ENCODE measurements around the gene SSBP3.

- no peak for TF ChIP-seq REST (IDR thresholded peaks at IDR 0.05; ENCODE audit: insufficient read depth in 1 of 2, low read depth in 2 of 2, low read length in 2 of 2)
- TF ChIP-seq SIN3A (IDR thresholded peaks at IDR 0.05; ENCODE audit: borderline replicate concordance, insufficient read depth, low read length) = no peak
- no peak for TF ChIP-seq POLR2AphosphoS5 (IDR thresholded peaks at IDR 0.05; ENCODE audit: low read depth, low read length)
- no peak for TF ChIP-seq TAF1 (IDR thresholded peaks at IDR 0.05; ENCODE audit: borderline replicate concordance, insufficient read depth, low read length)
- no peak for TF ChIP-seq FOXP2 (optimal IDR thresholded peaks at IDR 0.05; ENCODE audit: borderline replicate concordance, extremely low read depth, extremely low read length, insufficient read depth)
These were observed 27.2 kb downstream of the SSBP3 start for GRCh38 chr1:54378874-54379554.

Measured in PFSK-1 (cell line).